Activated CD4-positive, alpha-beta memory T cell treated with anti-CD3 and anti-CD28 coated beads for 36 hours (primary cell): Measurements from ENCODE around the gene ADCY7. TPM values are rescaled to one million over a fixed set of nuclear protein-coding genes. Genes with fewer than 3 reads are reported as not detected.
A peak's percentile ranks its signal among the peaks of the same experiment; 100 is the strongest.

Experiments used
- CTCF ChIA-PET: fragments of 350-600 bp; sonication (Branson Sonifier 250); formaldehyde crosslinking; loops from one replicate; lab custom pipeline; 2021; ENCODE audit warnings: antibody characterized with exemption, inconsistent platforms; lab: Charles Lee
- POLR2A ChIA-PET: fragments of 350-600 bp; sonication (Branson Sonifier 250); formaldehyde crosslinking; loops from one replicate; lab custom pipeline; 2021; ENCODE audit warnings: antibody characterized with exemption; lab: Charles Lee
- DNase-seq: peaks from one replicate; pipeline ENCODE4 v3.0.0-alpha.2; 2020
- H3K27ac Mint-ChIP-seq: one replicate; pipeline ENCODE4 v1.8.0; 2021; ENCODE audit warnings: mixed read lengths
- H3K27me3 Mint-ChIP-seq: one replicate; pipeline ENCODE4 v1.8.0; 2021; ENCODE audit warnings: mixed read lengths
- H3K36me3 Mint-ChIP-seq: one replicate; pipeline ENCODE4 v1.8.0; 2021; ENCODE audit warnings: mixed read lengths
- H3K4me1 Mint-ChIP-seq: one replicate; pipeline ENCODE4 v1.8.0; 2021; ENCODE audit warnings: low read depth, mixed read lengths
- H3K4me3 Mint-ChIP-seq: one replicate; pipeline ENCODE4 v1.8.0; 2021; ENCODE audit warnings: mild to moderate bottlenecking, mixed read lengths
- H3K9me3 Mint-ChIP-seq: one replicate; pipeline ENCODE4 v1.8.0; 2021; ENCODE audit warnings: mixed read lengths
- intact Hi-C: fragments of 100-400 bp; cut with micrococcal nuclease; formaldehyde crosslinking; loops from one replicate; pipeline ENCODE4 v1.15.1; 2023
- total RNA-seq, 2 experiments: library from RNA; stranded (reverse); gene quantifications; one replicate each; pipeline ENCODE4 v1.2.3, GENCODE V29; 2021

ADCY7 gene
- total RNA-seq, 2 experiments from 2014 or later = 100.0 to 107 TPM

DNA sequence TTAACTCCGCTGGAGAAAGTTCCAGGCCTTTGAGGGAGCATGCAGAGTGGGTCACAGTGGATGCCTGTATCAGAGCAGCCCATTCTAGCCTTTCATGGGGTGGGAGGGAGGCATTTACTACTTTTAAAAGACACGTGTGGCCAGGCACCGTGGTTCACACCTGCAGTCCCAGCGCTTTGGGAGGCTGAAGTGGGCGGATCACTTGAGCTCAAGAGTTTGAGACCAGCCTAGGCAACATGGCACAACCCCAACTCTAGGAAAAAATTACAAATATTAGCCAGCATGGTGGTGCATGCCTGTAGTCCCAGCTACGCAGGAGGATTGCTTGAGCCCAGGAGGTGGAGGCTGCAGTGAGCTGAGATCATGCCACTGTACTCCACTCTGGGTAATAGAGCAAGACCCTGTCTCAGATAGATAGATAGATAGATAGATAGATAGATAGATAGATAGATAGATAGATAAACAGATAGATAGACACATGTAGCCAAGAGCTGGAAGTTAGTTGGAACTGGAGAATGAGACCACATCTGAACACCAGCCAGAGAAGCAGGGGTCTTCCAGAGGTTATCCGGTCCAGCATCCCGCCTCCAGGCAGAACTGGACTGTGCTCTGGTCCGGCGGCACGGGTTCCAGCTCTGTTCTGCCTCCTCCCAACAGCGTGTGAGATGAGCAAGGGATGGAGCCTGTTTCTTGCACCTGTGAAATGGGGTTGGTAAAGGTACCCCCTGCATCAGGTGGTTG lies 3.6 kb downstream of the ADCY7 start:
- no peaks in the 10 kb centered on the region for H3K27me3 Mint-ChIP-seq
- no peak for DNase-seq
- ChIA-PET POLR2A (interaction anchor here (1.3 to 1.4 kb wide), 2 partner anchors 9 to 69 kb away, joined by 3 to 4 read pairs; no protein-coding TSS in a partner anchor), CTCF (interaction anchor here (1.0 to 1.1 kb wide), 2 partner anchors 57 to 537 kb away, joined by 3 read pairs; no protein-coding TSS in a partner anchor)
- H3K4me3 Mint-ChIP-seq = no peak overlapping the region
- peaks cover 13% of the 10 kb centered on the region for H3K36me3 Mint-ChIP-seq
- peaks cover 80% of the 10 kb centered on the region for H3K4me1 Mint-ChIP-seq
- no peak overlapping the region for H3K27ac Mint-ChIP-seq
- intact Hi-C loops = loop anchor here (5.0 to 10.0 kb wide), 4 partner anchors 203 to 1655 kb away; partner anchors contain the start of genes CYLD, HEATR3 and N4BP1
- no peaks in the 10 kb centered on the region for H3K9me3 Mint-ChIP-seq

DNA sequence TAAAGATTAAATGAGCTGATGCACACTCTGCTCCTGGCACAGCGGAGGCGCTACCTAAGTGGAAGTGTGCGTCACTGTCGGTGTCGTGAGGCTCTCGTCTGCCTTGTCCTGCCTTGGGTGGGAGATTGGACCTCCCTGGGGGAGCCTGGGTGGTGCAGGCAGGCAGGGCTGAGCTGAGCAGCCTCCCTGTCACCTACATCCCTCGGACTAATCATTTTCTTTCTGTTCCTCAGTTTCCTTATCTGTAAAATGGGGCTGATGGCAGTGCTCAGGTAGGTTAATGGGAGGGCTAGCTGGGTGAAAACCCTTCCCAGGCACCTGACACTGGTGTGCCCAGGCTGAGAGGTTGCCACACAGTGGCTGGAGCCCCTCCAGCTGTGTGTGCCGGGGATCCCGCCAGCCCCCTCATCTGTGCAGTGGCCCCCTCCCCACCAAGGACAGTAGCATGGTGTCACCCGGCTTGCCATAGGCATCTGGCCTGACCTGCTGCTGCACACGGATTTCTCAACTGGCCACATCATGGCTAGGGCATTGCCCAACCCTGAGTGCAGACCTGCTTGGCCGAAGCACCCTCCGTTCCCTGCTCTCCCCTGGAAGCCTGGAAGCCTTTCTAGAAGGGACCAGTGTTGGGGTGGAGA lies 4.3 kb downstream of the ADCY7 start:
- POLR2A ChIA-PET = interaction anchor here (1.4 kb wide), 1 partner anchor 68 kb away, joined by 3 read pairs; no protein-coding TSS in a partner anchor
- intact Hi-C loops = no loop called here
- no peak overlapping the region for H3K4me3 Mint-ChIP-seq
- H3K4me1 Mint-ChIP-seq = peaks cover 79% of the 10 kb centered on the region
- H3K27ac Mint-ChIP-seq = peak overlapping the region; percentile 62
- no peak for DNase-seq
- H3K9me3 Mint-ChIP-seq = no peaks in the 10 kb centered on the region
- H3K27me3 Mint-ChIP-seq = no peaks in the 10 kb centered on the region
- CTCF ChIA-PET = interaction anchor here (1.0 to 1.1 kb wide), 2 partner anchors 57 to 536 kb away, joined by 3 read pairs; no protein-coding TSS in a partner anchor
- H3K36me3 Mint-ChIP-seq = peaks cover 15% of the 10 kb centered on the region

DNA sequence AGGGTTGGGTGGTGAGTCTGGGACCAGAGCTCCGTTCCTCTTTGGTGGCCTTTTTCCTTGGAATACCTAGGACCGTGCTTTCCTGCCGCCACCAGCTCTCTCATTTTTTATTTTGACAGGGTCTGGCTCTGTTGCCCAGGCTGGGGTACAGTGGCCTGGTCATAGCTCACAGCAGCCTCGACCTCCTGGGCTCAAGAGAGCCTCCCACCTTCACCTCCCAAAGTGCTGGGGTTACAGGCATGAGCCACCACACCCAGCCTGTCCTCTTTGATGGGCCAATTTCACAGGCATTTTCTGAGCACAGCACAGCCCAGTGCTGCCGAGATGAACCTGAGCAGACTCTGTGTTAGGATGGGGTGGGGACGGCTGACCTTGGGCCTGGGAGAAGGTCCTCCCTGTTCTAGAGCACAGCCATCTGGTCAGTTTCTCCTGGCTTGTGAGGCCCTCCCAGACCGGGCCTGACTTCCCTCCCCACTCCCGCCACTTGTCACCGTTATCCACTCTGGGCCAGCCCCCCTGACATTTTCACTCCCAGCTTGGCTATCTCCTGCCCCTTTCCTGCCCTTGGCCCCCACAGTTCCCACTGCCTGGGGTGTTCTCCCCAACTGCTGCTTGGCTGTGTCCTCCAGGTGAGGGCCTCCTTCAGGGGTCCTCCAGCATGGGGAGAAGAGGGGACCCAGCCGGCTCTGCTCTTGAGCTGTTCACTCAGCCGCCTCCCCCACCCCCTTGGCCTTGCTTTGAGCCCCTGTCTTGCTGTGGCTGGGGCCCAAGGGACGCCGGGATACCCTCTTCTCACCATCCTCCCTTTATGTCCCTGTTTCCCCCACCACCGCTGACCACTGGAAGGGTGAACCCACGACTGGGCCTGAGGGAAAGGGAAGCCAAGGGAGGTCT lies 5.0 kb downstream of the ADCY7 start:
- peaks cover 79% of the 10 kb centered on the region for H3K4me1 Mint-ChIP-seq
- no peak for DNase-seq
- H3K36me3 Mint-ChIP-seq = peaks cover 15% of the 10 kb centered on the region
- intact Hi-C loops = no loop called here
- ChIA-PET CTCF (interaction anchor here (0.7 to 3.1 kb wide), 5 partner anchors 56 to 535 kb away, joined by 3 to 14 read pairs (median 3); no protein-coding TSS in a partner anchor), POLR2A (interaction anchor here (1.4 kb wide), 1 partner anchor 67 kb away, joined by 3 read pairs; no protein-coding TSS in a partner anchor)
- no peaks in the 10 kb centered on the region for H3K27me3 Mint-ChIP-seq
- H3K9me3 Mint-ChIP-seq = no peaks in the 10 kb centered on the region
- no peak overlapping the region for H3K4me3 Mint-ChIP-seq
- peak overlapping the region; percentile 62 for H3K27ac Mint-ChIP-seq

DNA sequence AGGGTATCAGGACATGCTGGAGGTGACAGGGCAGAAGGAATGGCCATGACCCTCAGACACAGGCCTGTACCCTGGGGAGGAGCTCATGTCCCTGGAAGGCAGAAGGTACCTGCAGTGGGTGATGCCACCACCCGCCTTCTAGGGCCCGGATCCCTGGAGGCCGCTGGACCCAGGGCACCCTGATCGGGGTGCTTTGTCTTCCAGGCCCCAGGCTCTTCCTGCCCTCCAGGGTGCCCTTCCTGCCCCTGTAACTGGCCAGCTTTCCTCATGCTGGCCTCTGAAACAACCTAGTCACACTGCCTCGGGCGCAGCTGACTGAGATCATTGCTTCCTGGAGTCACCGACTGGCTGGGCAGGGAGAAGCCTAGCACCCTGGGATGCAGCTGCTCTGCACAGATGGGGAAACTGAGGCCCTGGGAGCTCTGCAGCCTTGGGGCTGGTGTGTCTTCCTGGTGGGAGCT lies 5.8 kb downstream of the ADCY7 start:
- H3K36me3 Mint-ChIP-seq = peaks cover 18% of the 10 kb centered on the region
- H3K4me3 Mint-ChIP-seq = no peak overlapping the region
- H3K9me3 Mint-ChIP-seq = peaks cover 4% of the 10 kb centered on the region
- intact Hi-C loops = no loop called here
- no peak for DNase-seq
- CTCF ChIA-PET = interaction anchor here (0.6 to 4.6 kb wide), 5 partner anchors 55 to 112 kb away, joined by 3 to 23 read pairs (median 4); no protein-coding TSS in a partner anchor
- POLR2A ChIA-PET = no interaction called here
- peak overlapping the region; percentile 99 for H3K27ac Mint-ChIP-seq
- H3K27me3 Mint-ChIP-seq = no peaks in the 10 kb centered on the region
- H3K4me1 Mint-ChIP-seq = peaks cover 86% of the 10 kb centered on the region

DNA sequence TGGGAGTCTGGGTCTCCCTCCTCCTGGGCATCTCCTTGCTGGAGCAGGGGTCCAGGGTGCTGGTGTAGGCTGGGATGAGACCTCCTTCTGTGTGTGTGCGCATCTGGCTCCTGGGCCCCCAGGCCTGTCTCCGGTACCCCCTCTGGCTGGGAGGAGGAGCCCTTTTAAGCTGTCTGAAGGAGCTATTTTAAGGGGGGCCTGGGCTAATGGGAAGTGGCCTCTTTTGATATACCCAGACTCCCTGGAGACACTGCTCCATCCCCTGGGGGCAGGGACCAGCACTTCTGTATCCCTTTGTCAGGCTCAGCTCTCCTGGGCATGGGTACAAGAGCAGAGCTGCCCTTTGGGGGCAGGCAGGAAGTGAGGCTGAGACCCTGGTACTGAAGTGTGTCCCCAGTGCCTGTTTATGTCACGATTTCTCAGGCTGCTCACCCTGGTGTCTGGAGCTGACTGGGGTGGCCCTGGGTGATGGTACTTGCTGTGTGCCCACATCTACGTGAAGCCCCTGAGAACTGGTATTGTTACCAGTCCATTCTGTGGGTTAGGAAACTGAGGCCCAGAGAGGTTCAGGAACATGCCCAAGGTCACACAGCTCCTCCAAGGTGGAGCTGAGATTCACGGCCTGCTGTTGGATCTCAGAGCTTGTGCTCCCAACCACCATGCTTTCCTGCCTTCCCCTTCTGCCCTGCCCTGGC lies 6.5 kb downstream of the ADCY7 start:
- intact Hi-C loops = no loop called here
- CTCF ChIA-PET = interaction anchor here (0.6 to 4.6 kb wide), 9 partner anchors 7 to 417 kb away, joined by 3 to 41 read pairs (median 5); partner anchors contain the start of genes ADCY7, BRD7 and ZNF423

DNA sequence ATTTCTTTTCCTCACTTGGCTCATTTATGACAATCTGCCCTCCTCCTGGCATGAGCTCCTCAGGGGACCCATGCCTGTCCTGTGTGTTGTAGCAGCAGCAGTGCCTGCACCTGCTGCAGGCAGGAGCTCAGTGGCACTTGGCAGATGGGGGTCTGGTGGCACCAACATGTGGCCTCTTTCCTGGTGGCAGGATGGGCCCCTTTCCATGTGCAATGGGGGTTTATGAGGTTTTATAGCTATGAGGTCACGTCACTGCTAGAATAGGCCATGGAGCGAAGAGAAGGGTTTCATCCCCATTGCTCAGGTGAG lies 7.0 kb downstream of the ADCY7 start:
- peak overlapping the region; percentile 94 for H3K4me3 Mint-ChIP-seq
- no peaks in the 10 kb centered on the region for H3K27me3 Mint-ChIP-seq
- H3K4me1 Mint-ChIP-seq = peaks cover 89% of the 10 kb centered on the region
- ChIA-PET POLR2A (interaction anchor here (1.2 to 6.1 kb wide), 4 partner anchors 8 to 65 kb away, joined by 3 to 83 read pairs (median 7); partner anchors contain the start of gene ADCY7), CTCF (interaction anchor here (0.7 to 4.6 kb wide), 10 partner anchors 8 to 533 kb away, joined by 3 to 41 read pairs (median 8); partner anchors contain the start of genes ADCY7, BRD7, CNEP1R1 and ZNF423)
- intact Hi-C loops = no loop called here
- H3K9me3 Mint-ChIP-seq = peaks cover 6% of the 10 kb centered on the region
- H3K27ac Mint-ChIP-seq = peak overlapping the region; percentile 99
- DNase-seq = no peak
- peaks cover 23% of the 10 kb centered on the region for H3K36me3 Mint-ChIP-seq

More for the DNA sequence above, 6.5 kb downstream of the ADCY7 start:
- Mint-ChIP-seq H3K36me3 (peaks cover 19% of the 10 kb centered on the region), H3K9me3 (peaks cover 4% of the 10 kb centered on the region), H3K4me1 (peaks cover 86% of the 10 kb centered on the region), H3K4me3 (no peak overlapping the region), H3K27me3 (no peaks in the 10 kb centered on the region), H3K27ac (peak overlapping the region; percentile 99)
- POLR2A ChIA-PET = interaction anchor here (1.2 to 6.1 kb wide), 3 partner anchors 7 to 66 kb away, joined by 3 to 83 read pairs (median 4); partner anchors contain the start of gene ADCY7
- no peak for DNase-seq

DNA sequence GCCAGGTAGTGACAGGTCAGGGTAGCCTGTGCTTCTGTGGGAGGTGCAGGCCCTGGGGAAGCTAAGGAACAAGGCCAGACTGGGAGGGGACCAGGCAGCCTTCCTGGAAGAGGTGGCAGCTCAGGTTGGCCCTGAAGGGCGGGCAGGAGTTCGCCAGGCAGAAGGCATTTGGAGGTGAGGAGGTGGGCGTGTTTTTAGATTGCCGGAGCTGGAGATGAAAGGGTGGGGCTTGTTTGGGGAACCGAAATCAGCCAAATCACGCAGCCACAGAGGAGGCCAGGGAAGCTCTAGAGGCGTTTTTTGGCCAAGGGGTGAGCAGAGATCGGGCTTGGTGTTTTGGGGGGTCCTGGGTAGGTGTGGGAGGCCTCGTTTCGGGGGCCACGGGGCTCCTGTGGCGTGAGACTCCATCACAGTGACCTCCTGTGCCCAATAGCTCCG lies 7.6 kb downstream of the ADCY7 start:
- intact Hi-C loops = loop anchor here (1.0 to 2.0 kb wide), 2 partner anchors 8 to 121 kb away; partner anchors contain the start of genes ADCY7 and TENT4B
- Mint-ChIP-seq H3K36me3 (peaks cover 25% of the 10 kb centered on the region), H3K4me3 (peak overlapping the region; percentile 94), H3K4me1 (peaks cover 91% of the 10 kb centered on the region), H3K27ac (peak overlapping the region; percentile 99), H3K9me3 (peaks cover 8% of the 10 kb centered on the region), H3K27me3 (no peaks in the 10 kb centered on the region)
- peak; percentile 67 for DNase-seq
- ChIA-PET POLR2A (interaction anchor here (1.2 to 6.1 kb wide), 4 partner anchors 8 to 65 kb away, joined by 3 to 83 read pairs (median 7); partner anchors contain the start of gene ADCY7), CTCF (interaction anchor here (1.1 to 4.6 kb wide), 9 partner anchors 9 to 532 kb away, joined by 4 to 41 read pairs (median 10); partner anchors contain the start of genes ADCY7, BRD7 and CNEP1R1)

DNA sequence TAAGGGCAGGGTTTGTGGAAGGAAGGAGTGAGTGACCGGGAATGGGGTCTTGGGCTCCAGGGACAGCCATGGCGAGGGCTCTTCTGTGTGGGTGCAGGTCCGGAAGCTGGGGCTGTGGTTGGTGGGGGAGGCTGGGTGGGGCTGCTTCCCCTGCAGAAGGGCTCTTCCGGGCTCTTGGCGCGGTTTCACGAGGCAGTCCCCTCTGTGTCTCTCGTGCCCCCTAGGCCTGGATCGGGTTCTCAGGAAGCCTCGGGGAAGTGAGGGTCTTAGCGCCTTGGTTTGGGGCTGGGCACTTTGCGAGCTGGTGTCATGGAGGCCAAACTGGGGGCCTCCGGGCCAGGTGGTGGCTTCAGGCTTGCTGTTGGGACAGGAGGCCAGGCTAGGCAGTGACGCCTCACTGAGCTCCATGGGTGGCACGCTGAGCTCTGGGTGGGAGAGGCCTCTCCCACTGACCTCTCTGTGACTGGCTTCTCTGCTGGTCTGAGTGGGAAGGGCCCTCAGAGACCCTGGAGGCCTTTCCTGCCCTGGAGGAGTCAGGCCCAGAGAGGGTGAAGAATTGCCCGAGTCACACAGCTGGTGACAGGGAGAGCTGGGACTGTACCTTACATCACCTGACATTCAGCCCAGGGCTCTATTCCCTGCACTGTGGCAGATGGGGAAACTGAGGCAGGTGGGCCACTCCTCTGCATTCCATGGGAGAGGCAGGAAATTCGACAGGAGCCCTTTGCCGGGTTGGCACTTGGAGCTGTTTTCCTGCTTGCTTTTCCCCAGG lies 8.2 kb downstream of the ADCY7 start:
- H3K4me1 Mint-ChIP-seq = peaks cover 91% of the 10 kb centered on the region
- ChIA-PET POLR2A (interaction anchor here (0.8 to 6.1 kb wide), 5 partner anchors 8 to 208 kb away, joined by 3 to 83 read pairs (median 5); partner anchors contain the start of genes ADCY7 and HEATR3), CTCF (interaction anchor here (0.9 to 4.6 kb wide), 10 partner anchors 8 to 532 kb away, joined by 3 to 41 read pairs (median 8); partner anchors contain the start of genes ADCY7, BRD7 and CNEP1R1)
- intact Hi-C loops = loop anchor here (1.0 to 5.0 kb wide), 6 partner anchors 8 to 508 kb away; partner anchors contain the start of genes ADCY7, SNX20 and TENT4B
- peak overlapping the region; percentile 99 for H3K27ac Mint-ChIP-seq
- peaks cover 8% of the 10 kb centered on the region for H3K9me3 Mint-ChIP-seq
- peaks cover 25% of the 10 kb centered on the region for H3K36me3 Mint-ChIP-seq
- H3K27me3 Mint-ChIP-seq = no peaks in the 10 kb centered on the region
- peak overlapping the region; percentile 94 for H3K4me3 Mint-ChIP-seq
- peak; percentile 61 for DNase-seq

DNA sequence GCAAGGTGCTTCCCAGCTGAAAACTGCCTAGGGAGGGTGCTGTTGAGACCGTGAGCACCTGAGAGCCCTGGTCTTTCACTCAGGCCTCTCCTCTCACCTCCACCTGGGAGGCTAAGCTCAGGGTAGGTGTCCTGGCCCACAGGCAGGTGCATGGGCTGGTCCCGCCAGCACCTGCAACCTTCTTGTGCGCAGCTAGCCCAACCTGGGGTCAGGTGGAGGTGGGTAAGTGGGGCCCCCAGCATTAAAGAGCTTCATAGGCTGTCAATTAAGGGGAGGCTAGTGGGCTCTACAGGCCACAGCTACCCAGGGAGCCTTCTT lies 8.7 kb downstream of the ADCY7 start:
- H3K4me1 Mint-ChIP-seq = peaks cover 91% of the 10 kb centered on the region
- intact Hi-C loops = loop anchor here (2.0 to 5.0 kb wide), 5 partner anchors 122 to 507 kb away; partner anchors contain the start of genes SNX20 and TENT4B
- no peaks in the 10 kb centered on the region for H3K27me3 Mint-ChIP-seq
- POLR2A ChIA-PET = interaction anchor here (0.8 to 6.1 kb wide), 4 partner anchors 10 to 209 kb away, joined by 3 to 83 read pairs (median 8); partner anchors contain the start of genes ADCY7 and HEATR3
- peaks cover 8% of the 10 kb centered on the region for H3K9me3 Mint-ChIP-seq
- peak overlapping the region; percentile 94 for H3K4me3 Mint-ChIP-seq
- CTCF ChIA-PET = interaction anchor here (0.7 to 4.6 kb wide), 8 partner anchors 7 to 531 kb away, joined by 3 to 41 read pairs (median 6); partner anchors contain the start of genes ADCY7 and CNEP1R1
- H3K36me3 Mint-ChIP-seq = peaks cover 24% of the 10 kb centered on the region
- no peak for DNase-seq
- peak overlapping the region; percentile 99 for H3K27ac Mint-ChIP-seq
